IPS-18c (cell line): Measurements from ENCODE around the gene CAPN13.

ENCODE experiments used
- H3K4me3 ChIP-seq: 2 replicates; pipeline ENCODE4 v1.7.0; 2013; ENCODE audit warnings: low read depth, mild to moderate bottlenecking, low read length, moderate library complexity; ENCODE audit not compliant: insufficient read depth
- H3K9me3 ChIP-seq: one replicate; pipeline ENCODE4 v1.6.1; 2013; ENCODE audit warnings: mild to moderate bottlenecking, low read length, moderate library complexity; ENCODE audit not compliant: control insufficient read depth, insufficient read depth

CAPN13 gene

GRCh38 chr2:30807249-30807648 lies at the start of gene CAPN13:
CAPN13 (minus strand) TSS chr2:30807446; CDS start chr2:30787325, 20,121 bp downstream.
- H3K4me3 ChIP-seq, result no peak within 1 kb of the TSS
- H3K9me3 ChIP-seq, result no peaks in the 10 kb centered on the region

- no peak overlapping the region for H3K4me3 ChIP-seq
- no peaks in the 10 kb centered on the region for H3K9me3 ChIP-seq
Measured at GRCh38 chr2:30847841-30848240, 40.6 kb upstream of the CAPN13 start.

GRCh38 chr2:30847329-30847728 lies 40.1 kb upstream of the CAPN13 start:
- Histone ChIP-seq H3K9me3 (no peaks in the 10 kb centered on the region), H3K4me3 (no peak overlapping the region)

GRCh38 chr2:30828586-30828985 lies 21.3 kb upstream of the CAPN13 start:
- Histone ChIP-seq H3K9me3 (no peaks in the 10 kb centered on the region), H3K4me3 (no peak overlapping the region)

GRCh38 chr2:30826916-30827315 lies 19.7 kb upstream of the CAPN13 start:
- Histone ChIP-seq H3K4me3 (no peak overlapping the region), H3K9me3 (peaks cover 2% of the 10 kb centered on the region)

- peaks cover 2% of the 10 kb centered on the region for H3K9me3 ChIP-seq
- no peak overlapping the region for H3K4me3 ChIP-seq
Measured at GRCh38 chr2:30826481-30826880, 19.2 kb upstream of the CAPN13 start.

GRCh38 chr2:30823452-30823851 lies 16.2 kb upstream of the CAPN13 start:
- Histone ChIP-seq H3K4me3 (no peak overlapping the region), H3K9me3 (peaks cover 2% of the 10 kb centered on the region)

- Histone ChIP-seq H3K4me3 (no peak overlapping the region), H3K9me3 (peaks cover 2% of the 10 kb centered on the region)
Measured at GRCh38 chr2:30821960-30822359, 14.7 kb upstream of the CAPN13 start.

- Histone ChIP-seq H3K4me3 (no peak overlapping the region), H3K9me3 (peaks cover 2% of the 10 kb centered on the region)
Measured at GRCh38 chr2:30820381-30821055, 13.3 kb upstream of the CAPN13 start.

- no peak overlapping the region for H3K4me3 ChIP-seq
- H3K9me3 ChIP-seq, result no peaks in the 10 kb centered on the region
Measured at GRCh38 chr2:30809938-30810337, 2.7 kb upstream of the CAPN13 start.

- H3K4me3 ChIP-seq, result no peak overlapping the region
Measured at GRCh38 chr2:30808695-30809094, 1.4 kb upstream of the CAPN13 start.

GRCh38 chr2:30803281-30803680 lies 4.0 kb downstream of the CAPN13 start:
- no peak overlapping the region for H3K4me3 ChIP-seq
- no peaks in the 10 kb centered on the region for H3K9me3 ChIP-seq

More at GRCh38 chr2:30808695-30809094, 1.4 kb upstream of the CAPN13 start:
- H3K9me3 ChIP-seq, result no peaks in the 10 kb centered on the region

GRCh38 chr2:30802611-30803010 lies 4.6 kb downstream of the CAPN13 start:
- Histone ChIP-seq H3K4me3 (no peak overlapping the region), H3K9me3 (no peaks in the 10 kb centered on the region)

- Histone ChIP-seq H3K9me3 (no peaks in the 10 kb centered on the region), H3K4me3 (no peak overlapping the region)
Measured at GRCh38 chr2:30801821-30802455, 5.3 kb downstream of the CAPN13 start.

GRCh38 chr2:30800159-30800558 lies 7.1 kb downstream of the CAPN13 start:
- H3K4me3 ChIP-seq, result no peak overlapping the region
- H3K9me3 ChIP-seq, result no peaks in the 10 kb centered on the region

- H3K4me3 ChIP-seq, result no peak overlapping the region
- H3K9me3 ChIP-seq, result no peaks in the 10 kb centered on the region
Measured at GRCh38 chr2:30799366-30799765, 7.9 kb downstream of the CAPN13 start.

GRCh38 chr2:30798536-30798991 lies 8.7 kb downstream of the CAPN13 start:
- H3K4me3 ChIP-seq, result no peak overlapping the region
- no peaks in the 10 kb centered on the region for H3K9me3 ChIP-seq

- H3K4me3 ChIP-seq, result no peak overlapping the region
- no peaks in the 10 kb centered on the region for H3K9me3 ChIP-seq
Measured at GRCh38 chr2:30797381-30798015, 9.7 kb downstream of the CAPN13 start.
